GM12892 (cell line): ENCODE data around the gene CELA2B.

Experiments
- POLR2A ChIP-seq: IDR thresholded peaks from 2 replicates; pipeline ENCODE4 v1.6.1; 2011; ENCODE audit warnings: low read depth, low read length, control low read depth
- POLR2AphosphoS5 ChIP-seq: IDR thresholded peaks from 2 replicates; pipeline ENCODE4 v1.6.1; 2011; ENCODE audit warnings: low read depth, low read length, control low read depth
- TAF1 ChIP-seq: IDR thresholded peaks from 2 replicates; pipeline ENCODE4 v1.6.1; 2011; ENCODE audit warnings: low read depth, mild to moderate bottlenecking, control low read depth, low read length, borderline replicate concordance

DNA sequence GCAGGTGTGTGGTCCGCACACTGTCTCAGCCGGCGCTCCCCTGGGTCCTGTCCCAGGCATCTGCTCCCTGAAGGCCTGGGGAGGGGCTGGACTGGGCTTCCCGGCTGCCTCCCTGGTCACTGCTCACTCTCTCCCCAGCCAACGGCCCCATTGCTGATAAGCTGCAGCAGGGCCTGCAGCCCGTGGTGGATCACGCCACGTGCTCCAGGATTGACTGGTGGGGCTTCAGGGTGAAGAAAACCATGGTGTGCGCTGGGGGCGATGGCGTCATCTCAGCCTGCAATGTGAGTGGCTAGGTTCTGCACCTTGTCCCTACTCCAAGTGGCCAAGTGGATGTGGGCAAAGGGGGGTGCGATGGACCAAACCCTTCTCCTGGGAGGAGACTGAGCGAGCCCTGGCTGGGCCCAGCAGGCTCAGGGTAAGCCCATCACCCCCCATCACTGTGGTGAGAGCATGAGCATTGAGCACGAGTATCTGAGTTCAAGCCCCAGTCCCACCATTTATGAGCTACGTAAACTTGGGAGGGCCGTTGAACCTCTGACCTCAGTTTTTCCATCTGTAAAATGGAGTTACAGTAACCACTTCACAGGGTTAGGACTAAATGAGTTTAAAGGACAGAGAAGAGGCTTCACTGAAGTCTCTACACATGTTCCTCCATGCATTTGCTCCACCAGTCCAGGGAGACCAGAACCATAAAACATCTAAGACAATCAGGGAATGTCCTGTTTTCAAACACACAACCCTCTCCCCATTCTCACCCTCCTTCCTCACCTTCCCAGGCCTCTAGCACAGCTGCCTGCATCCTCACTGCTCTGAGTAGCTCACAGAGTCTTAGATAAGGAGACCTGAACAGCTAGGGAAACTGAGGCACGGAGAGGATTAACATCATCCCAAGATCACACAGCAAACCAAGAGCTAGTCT, 31.2 kb upstream of the CELA2B start:
- no peak for TF ChIP-seq TAF1
- TF ChIP-seq POLR2A = no peak
- TF ChIP-seq POLR2AphosphoS5 = no peak
